WI38 (cell line): ENCODE data around the gene S100A3.

Experiments used
- H3K4me3 ChIP-seq: 2 replicates; pipeline ENCODE4 v1.5.1; 2011; ENCODE audit warnings: low read depth, mild to moderate bottlenecking, control low read depth, low read length
- CTCF ChIP-seq: IDR thresholded peaks from 2 replicates; pipeline ENCODE4 v1.5.1; 2012; ENCODE audit warnings: low read depth, mild to moderate bottlenecking, control low read depth, low read length

S100A3 gene

GRCh38 chr1:153534226-153534924 is 14.7 kb downstream of the S100A3 start:
- H3K4me3 ChIP-seq, result peak overlapping the region; percentile 99
- TF ChIP-seq CTCF, result no peak

- H3K4me3 ChIP-seq, result peak overlapping the region; percentile 99
- TF ChIP-seq CTCF, result no peak
Observed at GRCh38 chr1:153533689-153534201, 15.3 kb downstream of the S100A3 start.

- peak overlapping the region; percentile 99 for H3K4me3 ChIP-seq
- TF ChIP-seq CTCF, result peak; percentile 91
Observed at GRCh38 chr1:153532769-153533599, 16.1 kb downstream of the S100A3 start.

- TF ChIP-seq CTCF, result no peak
- H3K4me3 ChIP-seq, result no peak overlapping the region
Observed at GRCh38 chr1:153532181-153532580, 16.9 kb downstream of the S100A3 start.

- H3K4me3 ChIP-seq, result no peak overlapping the region
Observed at GRCh38 chr1:153531638-153532037, 17.4 kb downstream of the S100A3 start.

GRCh38 chr1:153527683-153528040 is 21.4 kb downstream of the S100A3 start:
- H3K4me3 ChIP-seq, result no peak overlapping the region
- TF ChIP-seq CTCF, result no peak

More at GRCh38 chr1:153531638-153532037, 17.4 kb downstream of the S100A3 start:
- TF ChIP-seq CTCF, result no peak
